Panc1 (cell line): ENCODE data around the gene P2RY12. TPM values are rescaled to one million over a fixed set of nuclear protein-coding genes. Genes with fewer than 3 reads are reported as not detected.
"Not testable (repeated sequence)": the region's sequence is repeated elsewhere in the genome, so short reads cannot be mapped to it uniquely, and the experiment has no call there.

Experiments used
- ATAC-seq: fragments of 200-7000 bp; cut with Tn5 transposase; 2 replicates; pipeline ENCODE4 v1.9.1; 2020; ENCODE audit warnings: mild to moderate bottlenecking, moderate library complexity
- BruUV-seq: library from RNA; stranded (reverse); fragments of 400-500 nt; replicated peaks from 2 replicates; lab custom pipeline; 2021; lab: Mats Ljungman, UMichigan
- CTCF ChIA-PET: fragments of 300-600 bp; sonication (Branson Sonifier 250); formaldehyde crosslinking; loops from one replicate; lab custom pipeline; 2022; ENCODE audit warnings: antibody characterized with exemption; lab: Charles Lee
- POLR2A ChIA-PET: fragments of 300-600 bp; sonication (Branson Sonifier 250); formaldehyde crosslinking; loops from one replicate; lab custom pipeline; 2022; ENCODE audit warnings: antibody characterized with exemption; lab: Charles Lee
- DNase-seq: peaks from one replicate; pipeline ENCODE4 v3.0.0-alpha.2; 2010; ENCODE audit warnings: low read depth, low spot score
- H3K27ac ChIP-seq: 2 replicates; pipeline ENCODE4 v1.5.1; 2011; ENCODE audit warnings: mild to moderate bottlenecking, low read length, inconsistent platforms
- H3K27me3 ChIP-seq: fragments of 200-500 bp; sonication (Bioruptor generic); 2 replicates; pipeline ENCODE4 v1.6.0; 2014; ENCODE audit warnings: low read length, inconsistent platforms; ENCODE audit not compliant: control insufficient read depth, insufficient read depth
- H3K36me3 ChIP-seq: fragments of 200-500 bp; sonication (Bioruptor generic); 2 replicates; pipeline ENCODE4 v1.5.1; 2014; ENCODE audit warnings: inconsistent platforms, mild to moderate bottlenecking, low read length, moderate library complexity; ENCODE audit not compliant: control insufficient read depth, insufficient read depth
- H3K4me1 ChIP-seq: 2 replicates; pipeline ENCODE4 v1.5.1; 2011; ENCODE audit warnings: inconsistent platforms, mild to moderate bottlenecking, low read length, moderate library complexity; ENCODE audit not compliant: control insufficient read depth, insufficient read depth
- H3K4me3 ChIP-seq, 2 experiments: 2 replicates each; pipeline ENCODE4 v1.5.1; 2011 to 2012; ENCODE audit warnings: low read depth in 2 of 2, low read length in 2 of 2, mild to moderate bottlenecking in 2 of 2, inconsistent platforms in 1 of 2, moderate library complexity in 1 of 2
- H3K9me3 ChIP-seq: fragments of 200-500 bp; sonication (Bioruptor generic); 2 replicates; pipeline ENCODE4 v1.5.1; 2014; ENCODE audit warnings: low read depth, mild to moderate bottlenecking, inconsistent platforms, low read length, moderate library complexity; ENCODE audit not compliant: control insufficient read depth, insufficient read depth
- POLR2AphosphoS5 ChIP-seq: IDR thresholded peaks from 2 replicates; pipeline ENCODE4 v1.6.1; 2012; ENCODE audit warnings: mild to moderate bottlenecking, low read depth, low read length, moderate library complexity
- SIN3A ChIP-seq: IDR thresholded peaks from 2 replicates; pipeline ENCODE4 v1.6.1; 2012; ENCODE audit warnings: low read depth, mild to moderate bottlenecking, low read length, moderate library complexity, borderline replicate concordance; ENCODE audit not compliant: insufficient read depth
- TCF7L2 ChIP-seq: IDR thresholded peaks from 2 replicates; pipeline ENCODE4 v1.6.1; 2011; ENCODE audit warnings: mild to moderate bottlenecking, low read depth, low read length, inconsistent platforms
- in situ Hi-C: cut with HindIII; loops from 2 replicates; pipeline ENCODE4 v1.10.0; 2016; ENCODE audit warnings: low sequenced_read_pairs, low pct_unique_long_range_greater_than_20kb
- intact Hi-C: fragments of 100-400 bp; cut with micrococcal nuclease; formaldehyde crosslinking; loops from one replicate; pipeline ENCODE4 v1.10.0; 2022; ENCODE audit not compliant: unreplicated experiment
- total RNA-seq: library from RNA; stranded (reverse); gene quantifications from one replicate; pipeline ENCODE4 v1.2.1, GENCODE V29; 2021; ENCODE audit not compliant: unreplicated experiment
- TF ChIP-seq, protein P1 (sequence below), 2 experiments: IDR thresholded peaks; 2 replicates each; pipeline ENCODE4 v1.6.1; 2011 to 2012; ENCODE audit warnings: low read depth in 2 of 2, control low read depth in 1 of 2, low read length in 1 of 2, mild to moderate bottlenecking in 1 of 2, moderate library complexity in 1 of 2; ENCODE audit not compliant: insufficient read depth in 1 of 2
- TF ChIP-seq, protein P2 (sequence below): fragments of 450-650 bp; IDR thresholded peaks from 2 replicates; pipeline ENCODE4 v1.5.1; 2017; ENCODE audit warnings: mild to moderate bottlenecking

P2RY12 gene
- total RNA-seq, 1 experiment from 2014 or later: not detected

DNA sequence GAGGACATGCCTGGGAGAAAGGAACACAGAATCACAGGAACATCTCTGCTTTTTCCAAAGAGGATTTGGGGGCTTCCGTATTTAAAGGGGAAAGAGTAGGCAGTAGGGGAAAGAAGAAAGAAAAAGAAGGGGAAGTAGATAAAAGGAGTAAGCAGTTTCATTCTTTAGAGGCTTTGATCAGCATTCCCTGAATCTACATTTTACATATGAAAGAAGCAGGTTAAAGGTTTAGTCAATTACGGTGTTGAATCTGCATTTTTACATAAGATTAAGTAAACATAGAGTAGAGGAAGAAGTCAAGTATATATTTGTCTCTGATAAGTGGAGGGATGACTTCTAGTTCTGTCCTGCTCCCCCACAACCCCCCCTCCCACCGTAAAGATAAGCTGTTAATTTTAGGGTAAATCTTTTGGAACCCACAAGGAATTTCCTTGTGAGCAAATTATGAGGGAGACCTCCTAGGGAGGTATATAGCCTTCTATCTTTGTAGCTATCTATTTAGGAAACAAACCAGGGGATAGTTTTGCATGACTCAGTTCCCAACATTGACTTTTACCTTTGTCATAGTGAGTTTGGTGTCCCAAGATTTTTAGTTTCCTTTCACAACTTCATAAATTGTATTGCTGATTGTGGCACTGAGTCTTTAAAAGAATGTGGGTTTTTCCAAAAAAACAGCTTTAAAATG is 8.7 kb upstream of the P2RY12 start:
- H3K36me3 ChIP-seq: no peaks in the 10 kb centered on the region
- intact Hi-C loops: no loop called here
- ChIA-PET CTCF (no interaction called here), POLR2A (no interaction called here)
- no peak overlapping the region for H3K27ac ChIP-seq
- ATAC-seq: no peak
- no peak overlapping the region for H3K4me3 ChIP-seq
- no peaks in the 10 kb centered on the region for H3K27me3 ChIP-seq
- no peak for DNase-seq
- no peaks in the 10 kb centered on the region for H3K9me3 ChIP-seq
- TF ChIP-seq TCF7L2 (no peak), SIN3A (no peak)
- in situ Hi-C loops: no loop called here
- no TSS peak for BruUV-seq
- no peaks in the 10 kb centered on the region for H3K4me1 ChIP-seq

DNA sequence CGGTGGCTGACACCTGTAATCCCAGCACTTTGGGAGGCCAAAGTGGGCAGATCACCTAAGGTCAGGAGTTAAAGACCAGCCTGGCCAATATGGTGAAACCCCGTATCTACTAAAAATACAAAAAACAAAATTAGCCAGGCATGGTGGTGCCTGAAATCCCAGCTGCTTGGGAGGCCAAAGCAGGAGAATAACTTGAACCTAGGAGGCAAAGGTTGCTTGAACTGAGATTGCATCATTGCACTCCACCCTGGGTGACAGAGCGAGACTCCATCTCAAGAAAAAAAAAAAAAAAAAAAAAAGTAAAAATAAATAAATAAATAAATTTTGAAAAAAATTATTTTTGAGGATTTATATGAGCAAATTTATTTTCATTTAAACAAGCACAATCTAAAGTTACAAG is 7.6 kb upstream of the P2RY12 start:
- intact Hi-C loops, DNase-seq, BruUV-seq, H3K9me3 ChIP-seq, H3K36me3 ChIP-seq, H3K27ac ChIP-seq, H3K27me3 ChIP-seq, H3K4me3 ChIP-seq, ATAC-seq, in situ Hi-C loops, CTCF ChIA-PET, H3K4me1 ChIP-seq: not testable (repeated sequence)
- POLR2A ChIA-PET: interaction anchor here (0.7 kb wide), 1 partner anchor 10 kb away, joined by 9 read pairs; no protein-coding TSS in a partner anchor

DNA sequence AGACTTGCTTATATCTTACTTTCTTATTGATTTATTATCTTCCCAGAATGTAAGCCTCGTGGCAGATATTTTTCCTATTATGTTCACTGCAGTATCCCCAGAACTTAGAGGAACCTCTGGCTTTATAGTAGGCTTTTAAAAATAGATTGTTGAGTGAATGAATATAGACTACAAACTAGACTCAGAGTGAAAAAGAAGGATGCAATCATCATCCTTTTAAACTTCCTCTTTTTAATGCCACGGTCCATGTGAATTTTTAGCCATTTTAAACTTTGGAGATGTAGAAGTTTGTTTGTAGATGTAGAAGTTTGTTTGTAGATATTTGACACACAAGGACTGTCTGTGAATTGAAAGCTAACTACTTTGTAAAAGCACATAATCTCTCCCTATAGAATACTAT is 7.2 kb upstream of the P2RY12 start:
- intact Hi-C loops: no loop called here
- no peak overlapping the region for H3K4me3 ChIP-seq
- POLR2A ChIA-PET: interaction anchor here (0.7 kb wide), 1 partner anchor 10 kb away, joined by 9 read pairs; no protein-coding TSS in a partner anchor
- H3K36me3 ChIP-seq: no peaks in the 10 kb centered on the region
- CTCF ChIA-PET: no interaction called here
- no peak for ATAC-seq
- no TSS peak for BruUV-seq
- TF ChIP-seq, protein P1, sequence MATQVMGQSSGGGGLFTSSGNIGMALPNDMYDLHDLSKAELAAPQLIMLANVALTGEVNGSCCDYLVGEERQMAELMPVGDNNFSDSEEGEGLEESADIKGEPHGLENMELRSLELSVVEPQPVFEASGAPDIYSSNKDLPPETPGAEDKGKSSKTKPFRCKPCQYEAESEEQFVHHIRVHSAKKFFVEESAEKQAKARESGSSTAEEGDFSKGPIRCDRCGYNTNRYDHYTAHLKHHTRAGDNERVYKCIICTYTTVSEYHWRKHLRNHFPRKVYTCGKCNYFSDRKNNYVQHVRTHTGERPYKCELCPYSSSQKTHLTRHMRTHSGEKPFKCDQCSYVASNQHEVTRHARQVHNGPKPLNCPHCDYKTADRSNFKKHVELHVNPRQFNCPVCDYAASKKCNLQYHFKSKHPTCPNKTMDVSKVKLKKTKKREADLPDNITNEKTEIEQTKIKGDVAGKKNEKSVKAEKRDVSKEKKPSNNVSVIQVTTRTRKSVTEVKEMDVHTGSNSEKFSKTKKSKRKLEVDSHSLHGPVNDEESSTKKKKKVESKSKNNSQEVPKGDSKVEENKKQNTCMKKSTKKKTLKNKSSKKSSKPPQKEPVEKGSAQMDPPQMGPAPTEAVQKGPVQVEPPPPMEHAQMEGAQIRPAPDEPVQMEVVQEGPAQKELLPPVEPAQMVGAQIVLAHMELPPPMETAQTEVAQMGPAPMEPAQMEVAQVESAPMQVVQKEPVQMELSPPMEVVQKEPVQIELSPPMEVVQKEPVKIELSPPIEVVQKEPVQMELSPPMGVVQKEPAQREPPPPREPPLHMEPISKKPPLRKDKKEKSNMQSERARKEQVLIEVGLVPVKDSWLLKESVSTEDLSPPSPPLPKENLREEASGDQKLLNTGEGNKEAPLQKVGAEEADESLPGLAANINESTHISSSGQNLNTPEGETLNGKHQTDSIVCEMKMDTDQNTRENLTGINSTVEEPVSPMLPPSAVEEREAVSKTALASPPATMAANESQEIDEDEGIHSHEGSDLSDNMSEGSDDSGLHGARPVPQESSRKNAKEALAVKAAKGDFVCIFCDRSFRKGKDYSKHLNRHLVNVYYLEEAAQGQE (IDR thresholded peaks at IDR 0.05; ENCODE audit: insufficient read depth in 1 of 2, low read depth in 2 of 2, low read length in 1 of 2): no peak
- TF ChIP-seq, protein P2, sequence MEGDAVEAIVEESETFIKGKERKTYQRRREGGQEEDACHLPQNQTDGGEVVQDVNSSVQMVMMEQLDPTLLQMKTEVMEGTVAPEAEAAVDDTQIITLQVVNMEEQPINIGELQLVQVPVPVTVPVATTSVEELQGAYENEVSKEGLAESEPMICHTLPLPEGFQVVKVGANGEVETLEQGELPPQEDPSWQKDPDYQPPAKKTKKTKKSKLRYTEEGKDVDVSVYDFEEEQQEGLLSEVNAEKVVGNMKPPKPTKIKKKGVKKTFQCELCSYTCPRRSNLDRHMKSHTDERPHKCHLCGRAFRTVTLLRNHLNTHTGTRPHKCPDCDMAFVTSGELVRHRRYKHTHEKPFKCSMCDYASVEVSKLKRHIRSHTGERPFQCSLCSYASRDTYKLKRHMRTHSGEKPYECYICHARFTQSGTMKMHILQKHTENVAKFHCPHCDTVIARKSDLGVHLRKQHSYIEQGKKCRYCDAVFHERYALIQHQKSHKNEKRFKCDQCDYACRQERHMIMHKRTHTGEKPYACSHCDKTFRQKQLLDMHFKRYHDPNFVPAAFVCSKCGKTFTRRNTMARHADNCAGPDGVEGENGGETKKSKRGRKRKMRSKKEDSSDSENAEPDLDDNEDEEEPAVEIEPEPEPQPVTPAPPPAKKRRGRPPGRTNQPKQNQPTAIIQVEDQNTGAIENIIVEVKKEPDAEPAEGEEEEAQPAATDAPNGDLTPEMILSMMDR: no peak
- no peak for TF ChIP-seq POLR2AphosphoS5
- no peak for TF ChIP-seq TCF7L2
- TF ChIP-seq SIN3A: no peak
- DNase-seq: no peak
- no peak overlapping the region for H3K27ac ChIP-seq
- in situ Hi-C loops: no loop called here
- no peaks in the 10 kb centered on the region for H3K4me1 ChIP-seq
- H3K27me3 ChIP-seq: no peaks in the 10 kb centered on the region
- H3K9me3 ChIP-seq: no peaks in the 10 kb centered on the region
